Transverse colon (tissue), 4 donors: Measurements from ENCODE around the gene PRR23E.

ENCODE experiments used
- CTCF ChIP-seq, 5 experiments: fragments of 200-600 bp in 3 of 5; fragments of 450-650 bp in 2 of 5; sonication (generic) in 3 of 5; IDR thresholded peaks; 1 replicate in 2 of 5; 2 replicates in 3 of 5; pipeline ENCODE4 v1.5.1; 2016 to 2017; ENCODE audit warnings: antibody characterized with exemption in 5 of 5, inconsistent platforms in 3 of 5, mild to moderate bottlenecking in 2 of 5, moderate library complexity in 1 of 5
- POLR2AphosphoS5 ChIP-seq, 3 donors: sonication (generic); formaldehyde crosslinking; IDR thresholded peaks; one replicate each; pipeline ENCODE4 v1.6.1; 2016; ENCODE audit warnings: antibody characterized with exemption in 3 of 3

- TF ChIP-seq CTCF (IDR thresholded peaks at IDR 0.05), result no peak
- no peak for TF ChIP-seq POLR2AphosphoS5 (IDR thresholded peaks at IDR 0.05)
Measured at GRCh38 chr3:127166501-127167065, 26.3 kb upstream of the PRR23E start.
